ENCODE measurements around the gene SLC27A5. TPM values are rescaled to one million over a fixed set of nuclear protein-coding genes. Genes with fewer than 3 reads are reported as not detected.
"Not testable (repeated sequence)": the region's sequence is repeated elsewhere in the genome, so short reads cannot be mapped to it uniquely, and the experiment has no call there.

Gene SLC27A5
- total RNA-seq, 2 experiments from 2014 or later: 16.8 to 17.1 TPM

DNA sequence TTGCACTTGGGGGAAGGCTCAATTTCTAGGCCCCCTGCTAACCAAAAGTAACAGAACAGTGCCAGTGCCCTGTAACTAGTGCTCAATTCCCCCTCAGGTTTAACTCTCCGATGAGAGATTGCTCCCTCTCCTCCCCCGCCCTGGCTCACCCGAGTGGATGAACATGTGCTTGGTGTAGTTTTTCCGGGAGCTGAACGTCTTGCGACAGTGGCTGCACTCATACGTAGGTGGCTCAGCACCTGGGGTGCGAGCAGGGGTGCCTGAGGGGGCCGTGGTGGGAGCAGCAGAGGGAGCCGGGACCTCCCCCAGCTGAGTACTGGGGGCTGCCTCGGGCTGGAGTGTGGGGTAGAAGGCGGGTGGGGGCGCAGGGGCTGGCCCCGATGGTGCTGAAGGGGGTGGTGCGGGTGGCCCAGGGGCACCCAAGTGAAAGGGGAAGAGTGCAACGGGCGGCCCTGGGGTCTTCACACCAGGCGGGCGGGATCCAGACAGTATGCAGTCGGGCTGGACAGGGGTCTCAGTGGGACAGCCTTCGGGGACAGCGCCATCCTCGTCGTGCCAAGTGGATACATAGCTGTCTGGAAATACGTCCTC, 4.5 kb upstream of the SLC27A5 start:
- H3K27me3 Mint-ChIP-seq: no peaks in the 10 kb centered on the region
- H3K27ac Mint-ChIP-seq: peak overlapping the region; percentile 59
- no peak overlapping the region for H3K4me3 Mint-ChIP-seq
- CTCF ChIA-PET: interaction anchor here (1.2 kb wide), 1 partner anchor 65 kb away, joined by 3 read pairs; no protein-coding TSS in a partner anchor
- POLR2A ChIA-PET: no interaction called here
- DNase-seq: no peak
- H3K9me3 Mint-ChIP-seq: no peaks in the 10 kb centered on the region
- peaks cover 57% of the 10 kb centered on the region for H3K4me1 Mint-ChIP-seq
- peaks cover 31% of the 10 kb centered on the region for H3K36me3 Mint-ChIP-seq (ENCODE audit: low read depth)

DNA sequence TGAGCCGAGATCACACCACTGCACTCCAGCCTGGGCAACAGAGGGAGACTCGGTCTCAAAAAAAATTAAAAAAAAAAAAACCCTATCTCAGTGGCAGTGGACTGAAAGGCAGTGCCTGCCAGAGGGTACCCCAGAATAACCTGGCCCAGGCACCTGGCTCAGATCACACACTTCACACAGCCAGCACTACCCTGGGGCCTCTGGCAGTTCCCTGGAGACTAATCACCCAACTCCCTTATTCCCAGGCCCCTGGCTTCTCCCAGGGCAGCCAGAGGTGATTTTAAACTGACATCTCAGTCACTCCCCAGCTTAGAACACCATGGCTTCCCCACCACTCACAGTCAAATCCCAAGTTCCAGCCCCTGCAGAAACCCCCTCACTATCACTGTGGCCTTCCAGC, 3.5 kb upstream of the SLC27A5 start:
- Mint-ChIP-seq H3K36me3 (ENCODE audit: low read depth) (peaks cover 31% of the 10 kb centered on the region), H3K4me1 (peaks cover 53% of the 10 kb centered on the region), H3K4me3 (peak overlapping the region; percentile 28), H3K9me3 (no peaks in the 10 kb centered on the region), H3K27me3 (no peaks in the 10 kb centered on the region), H3K27ac (peak overlapping the region; percentile 59)
- DNase-seq: no peak
- ChIA-PET CTCF (no interaction called here), POLR2A (interaction anchor here (1.2 to 2.5 kb wide), 3 partner anchors 16 to 60 kb away, joined by 3 to 13 read pairs (median 7); partner anchors contain the start of gene CHMP2A)

DNA sequence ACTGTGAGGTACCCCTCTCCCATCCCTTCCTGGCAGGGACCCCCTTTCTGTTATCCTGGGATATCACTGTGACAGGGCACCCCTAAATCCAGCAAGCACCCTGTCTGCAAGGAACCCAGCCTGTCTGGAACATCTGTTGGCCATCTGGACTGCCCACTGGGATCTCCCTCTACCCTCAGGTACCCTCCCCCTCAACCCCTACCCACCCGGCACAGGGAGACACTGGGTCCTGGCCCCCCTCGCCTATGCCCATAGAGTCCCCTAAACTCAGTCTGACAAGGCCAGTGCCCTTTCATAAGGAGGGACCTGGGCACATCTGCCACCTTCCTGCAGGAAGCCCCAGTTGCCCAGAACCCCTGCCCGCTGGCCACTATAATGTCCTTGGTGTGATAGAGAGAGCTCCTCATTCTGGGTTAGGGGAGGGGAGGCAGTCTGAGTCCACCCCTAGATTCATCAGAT, 2.8 kb upstream of the SLC27A5 start:
- DNase-seq: no peak
- H3K4me3 Mint-ChIP-seq: peak overlapping the region; percentile 80
- H3K27me3 Mint-ChIP-seq: no peaks in the 10 kb centered on the region
- POLR2A ChIA-PET: interaction anchor here (1.0 to 2.5 kb wide), 10 partner anchors 15 to 331 kb away, joined by 3 to 13 read pairs (median 6); partner anchors contain the start of genes CHMP2A, TRIM28, UBE2M and ZNF274
- H3K9me3 Mint-ChIP-seq: no peaks in the 10 kb centered on the region
- H3K4me1 Mint-ChIP-seq: peaks cover 48% of the 10 kb centered on the region
- CTCF ChIA-PET: interaction anchor here (0.6 to 2.1 kb wide), 34 partner anchors 7 to 1049 kb away, joined by 3 to 33 read pairs (median 3); partner anchors contain the start of genes CHMP2A, TRIM28, UBE2M and ZNF132
- peaks cover 30% of the 10 kb centered on the region for H3K36me3 Mint-ChIP-seq (ENCODE audit: low read depth)
- H3K27ac Mint-ChIP-seq: peak overlapping the region; percentile 76

DNA sequence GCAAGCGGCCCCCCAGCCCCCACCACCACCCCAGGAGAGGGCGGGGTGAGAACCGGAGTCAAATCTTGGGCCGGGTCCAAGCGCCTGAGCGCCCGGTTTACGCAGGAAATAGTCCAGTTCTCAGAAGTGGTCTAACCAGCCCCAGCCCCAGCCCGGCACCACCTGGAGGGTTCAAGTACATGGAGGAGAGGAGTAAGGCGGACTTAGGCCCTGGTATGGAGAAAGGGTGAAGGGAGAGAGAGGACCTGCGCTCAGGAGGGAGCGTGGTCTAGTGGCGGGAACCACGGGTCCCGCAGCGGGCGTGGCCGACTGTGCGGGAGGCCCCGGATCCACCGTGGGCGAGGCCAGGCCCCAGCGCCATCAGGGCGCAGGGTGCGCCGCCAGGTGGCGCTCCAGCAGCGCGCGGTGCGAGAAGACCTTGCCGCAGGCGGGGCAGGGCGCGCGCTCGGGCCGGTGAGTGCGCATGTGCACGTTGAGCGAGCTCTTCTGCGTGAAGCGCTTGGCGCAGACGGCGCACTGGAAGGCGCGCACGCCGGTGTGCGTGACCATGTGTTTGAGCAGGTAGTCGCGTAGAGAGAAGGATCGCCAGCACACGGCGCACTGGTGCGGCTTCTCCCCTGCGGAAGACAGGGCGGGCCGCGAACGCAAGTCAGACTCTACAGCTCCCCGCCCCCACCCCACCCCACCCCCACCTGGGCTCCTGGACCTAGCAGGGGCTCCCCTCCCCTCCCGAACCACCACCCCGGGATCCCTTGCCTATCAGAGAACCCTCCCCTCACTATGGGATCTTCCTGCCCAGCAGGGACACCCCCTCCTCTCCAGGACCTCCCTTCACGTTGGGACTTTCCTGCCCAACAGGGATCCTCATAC, 2.1 kb upstream of the SLC27A5 start:
- peaks cover 23% of the 10 kb centered on the region for H3K36me3 Mint-ChIP-seq (ENCODE audit: low read depth)
- H3K4me1 Mint-ChIP-seq: peaks cover 46% of the 10 kb centered on the region
- DNase-seq: peak; percentile 97

GRCh38 chr19:58513213-58513693, 1.5 kb upstream of the SLC27A5 start:
- peak overlapping the region; percentile 80 for H3K4me3 Mint-ChIP-seq
- DNase-seq: no peak
- H3K27ac Mint-ChIP-seq: peak overlapping the region; percentile 84
- peaks cover 18% of the 10 kb centered on the region for H3K36me3 Mint-ChIP-seq (ENCODE audit: low read depth)
- H3K4me1 Mint-ChIP-seq: peaks cover 40% of the 10 kb centered on the region
- H3K27me3 Mint-ChIP-seq: no peaks in the 10 kb centered on the region
- ChIA-PET POLR2A (interaction anchor here (0.8 to 2.5 kb wide), 12 partner anchors 12 to 330 kb away, joined by 3 to 13 read pairs (median 5); partner anchors contain the start of genes CHMP2A, TRIM28, UBE2M and ZNF274), CTCF (interaction anchor here (1.0 to 2.1 kb wide), 18 partner anchors 10 to 134 kb away, joined by 3 to 33 read pairs (median 4); partner anchors contain the start of genes CHMP2A and UBE2M)
- H3K9me3 Mint-ChIP-seq: no peaks in the 10 kb centered on the region

More for the DNA sequence above, 2.1 kb upstream of the SLC27A5 start:
- CTCF ChIA-PET: interaction anchor here (0.6 to 2.1 kb wide), 35 partner anchors 8 to 1049 kb away, joined by 3 to 33 read pairs (median 3); partner anchors contain the start of genes CHMP2A, TRIM28, UBE2M and ZNF132
- Mint-ChIP-seq H3K27ac (peak overlapping the region; percentile 84), H3K4me3 (peak overlapping the region; percentile 80), H3K9me3 (no peaks in the 10 kb centered on the region), H3K27me3 (no peaks in the 10 kb centered on the region)
- POLR2A ChIA-PET: interaction anchor here (0.8 to 2.5 kb wide), 12 partner anchors 13 to 330 kb away, joined by 3 to 13 read pairs (median 5); partner anchors contain the start of genes CHMP2A, TRIM28, UBE2M and ZNF274

- peaks cover 10% of the 10 kb centered on the region for H3K36me3 Mint-ChIP-seq (ENCODE audit: low read depth)
- ChIA-PET CTCF (no interaction called here), POLR2A (interaction anchor here (1.5 to 2.7 kb wide), 2 partner anchors 10 kb away, joined by 4 to 8 read pairs; partner anchors contain the start of gene ZBTB45)
- no peaks in the 10 kb centered on the region for H3K27me3 Mint-ChIP-seq
- no peak for DNase-seq
- H3K4me3 Mint-ChIP-seq: no peak overlapping the region
- peaks cover 10% of the 10 kb centered on the region for H3K9me3 Mint-ChIP-seq
- no peak overlapping the region for H3K27ac Mint-ChIP-seq
- H3K4me1 Mint-ChIP-seq: peaks cover 18% of the 10 kb centered on the region
Observed at GRCh38 chr19:58510084-58510862, 1.5 kb downstream of the SLC27A5 start.

DNA sequence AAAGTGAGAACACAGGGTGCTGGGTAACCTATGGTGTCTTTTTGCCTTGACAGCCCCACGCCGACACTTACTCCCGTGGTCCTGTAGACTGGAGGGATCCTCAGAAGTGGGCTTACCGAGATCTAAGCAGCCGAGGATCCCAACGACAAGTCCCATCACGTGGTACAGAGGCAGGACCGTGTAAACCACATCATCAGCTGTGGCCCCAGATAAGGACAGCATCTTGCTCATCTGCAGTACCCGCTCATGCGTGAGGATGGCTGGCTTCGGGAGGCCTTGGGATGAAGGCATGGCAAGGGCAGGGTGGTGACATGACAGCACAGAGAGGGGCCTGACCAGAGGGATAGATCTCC, 2.1 kb downstream of the SLC27A5 start:
- Mint-ChIP-seq H3K4me1 (peaks cover 15% of the 10 kb centered on the region), H3K27me3 (no peaks in the 10 kb centered on the region), H3K36me3 (ENCODE audit: low read depth) (peaks cover 7% of the 10 kb centered on the region), H3K27ac (no peak overlapping the region), H3K9me3 (peaks cover 10% of the 10 kb centered on the region), H3K4me3 (no peak overlapping the region)
- ChIA-PET POLR2A (interaction anchor here (2.7 kb wide), 1 partner anchor 9 kb away, joined by 8 read pairs; no protein-coding TSS in a partner anchor), CTCF (interaction anchor here (0.7 kb wide), 1 partner anchor 10 kb away, joined by 3 read pairs; no protein-coding TSS in a partner anchor)
- DNase-seq: no peak

DNA sequence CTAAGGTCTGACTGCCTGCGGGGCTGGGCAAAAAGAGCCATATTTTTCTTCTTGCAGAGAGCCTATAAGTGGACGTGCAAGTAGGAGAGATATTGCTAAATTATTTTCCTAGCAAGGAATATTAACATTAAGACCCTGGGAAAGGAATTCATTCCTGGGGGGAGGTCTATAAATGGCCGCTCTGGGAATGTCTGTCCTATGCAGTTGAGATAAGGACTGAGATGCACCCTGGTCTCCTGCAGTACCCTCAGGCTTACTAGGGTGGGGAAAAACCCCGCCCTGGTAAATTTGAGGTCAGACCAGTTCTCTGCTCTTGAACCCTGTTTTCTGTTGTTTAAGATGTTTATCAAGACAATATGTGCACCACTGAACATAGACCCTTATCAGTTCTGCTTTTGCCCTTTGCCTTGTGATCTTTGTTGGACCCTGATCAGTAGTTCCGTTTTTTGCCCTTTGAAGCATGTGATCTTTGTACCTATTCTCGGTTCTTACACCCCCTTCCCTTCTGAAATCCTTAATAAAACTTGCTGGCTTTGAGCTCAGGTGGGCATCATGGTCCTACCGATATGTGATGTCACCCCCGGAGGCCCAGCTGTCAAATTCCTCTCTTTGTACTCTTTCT, 4.1 kb downstream of the SLC27A5 start:
- H3K27ac Mint-ChIP-seq; DNase-seq; H3K4me1 Mint-ChIP-seq; H3K4me3 Mint-ChIP-seq; H3K27me3 Mint-ChIP-seq; CTCF ChIA-PET; H3K36me3 Mint-ChIP-seq (ENCODE audit: low read depth); H3K9me3 Mint-ChIP-seq: not testable (repeated sequence)
- POLR2A ChIA-PET: interaction anchor here (2.7 kb wide), 1 partner anchor 8 kb away, joined by 8 read pairs; no protein-coding TSS in a partner anchor

- DNase-seq: no peak
- Mint-ChIP-seq H3K9me3 (peaks cover 8% of the 10 kb centered on the region), H3K36me3 (ENCODE audit: low read depth) (peaks cover 4% of the 10 kb centered on the region), H3K27ac (no peak overlapping the region), H3K4me1 (peaks cover 29% of the 10 kb centered on the region), H3K4me3 (no peak overlapping the region), H3K27me3 (no peaks in the 10 kb centered on the region)
- ChIA-PET POLR2A (interaction anchor here (1.3 to 2.9 kb wide), 5 partner anchors 9 to 23 kb away, joined by 3 to 13 read pairs (median 11); partner anchors contain the start of gene ZBTB45), CTCF (interaction anchor here (0.7 to 2.2 kb wide), 5 partner anchors 11 to 92 kb away, joined by 3 to 15 read pairs (median 5); partner anchors contain the start of genes ZBTB45 and ZNF584)
Observed at GRCh38 chr19:58500242-58500641, 11.6 kb downstream of the SLC27A5 start.

- Mint-ChIP-seq H3K9me3 (peaks cover 8% of the 10 kb centered on the region), H3K36me3 (ENCODE audit: low read depth) (peaks cover 8% of the 10 kb centered on the region), H3K27ac (peak overlapping the region; percentile 81), H3K4me1 (peaks cover 33% of the 10 kb centered on the region), H3K4me3 (peak overlapping the region; percentile 93), H3K27me3 (no peaks in the 10 kb centered on the region)
- ChIA-PET CTCF (interaction anchor here (0.6 to 2.2 kb wide), 7 partner anchors 10 to 91 kb away, joined by 3 to 15 read pairs (median 5); partner anchors contain the start of genes ZBTB45 and ZNF584), POLR2A (interaction anchor here (1.6 to 2.9 kb wide), 4 partner anchors 10 to 21 kb away, joined by 8 to 13 read pairs (median 12); partner anchors contain the start of gene ZBTB45)
- peak; percentile 99 for DNase-seq
Observed at GRCh38 chr19:58499021-58499927, 12.5 kb downstream of the SLC27A5 start.
